IMR-90 (cell line): ENCODE results near the gene TMEM208. TPM values are rescaled to one million over a fixed set of nuclear protein-coding genes. Genes with fewer than 3 reads are reported as not detected.

Experiments
- ATAC-seq: fragments of 200-7000 bp; cut with Tn5 transposase; 2 replicates; pipeline ENCODE4 v1.9.1; 2020; ENCODE audit warnings: low read depth, mild to moderate bottlenecking, moderate library complexity
- BruUV-seq: library from RNA; stranded (reverse); fragments of 400-500 nt; replicated peaks from 2 replicates; lab custom pipeline; 2021; lab: Mats Ljungman, UMichigan
- CTCF ChIA-PET: fragments of 300-600 bp; formaldehyde crosslinking; extraction: SDS; loops from one replicate; lab custom pipeline; 2021; ENCODE audit warnings: antibody characterized with exemption; lab: Yijun Ruan, JAX
- POLR2A ChIA-PET: fragments of 300-600 bp; sonication (Branson Sonifier 250); formaldehyde crosslinking; loops from one replicate; lab custom pipeline; 2022; ENCODE audit warnings: antibody characterized with exemption; ENCODE audit not compliant: unreplicated experiment; lab: Charles Lee
- DNase-seq: peaks from one replicate; pipeline ENCODE4 v3.0.0; 2013
- H2AFZ ChIP-seq: replicated peaks from 2 replicates; pipeline ENCODE3; 2013; ENCODE audit warnings: low read length, mild to moderate bottlenecking; ENCODE audit not compliant: poor library complexity
- H2AK5ac ChIP-seq: 2 replicates; pipeline ENCODE4 v1.6.1; 2013; ENCODE audit warnings: low read depth, low read length, inconsistent platforms
- H2AK9ac ChIP-seq: replicated peaks from 2 replicates; pipeline ENCODE3; 2013; ENCODE audit warnings: mild to moderate bottlenecking, low read depth, low read length, moderate library complexity; ENCODE audit not compliant: poor library complexity
- H2BK120ac ChIP-seq: 2 replicates; pipeline ENCODE4 v1.6.1; 2013; ENCODE audit warnings: low read depth, low read length, inconsistent platforms
- H2BK15ac ChIP-seq: 3 replicates; pipeline ENCODE4 v1.6.1; 2013; ENCODE audit warnings: low read depth, low read length, inconsistent platforms
- H2BK20ac ChIP-seq: 2 replicates; pipeline ENCODE4 v1.6.1; 2013; ENCODE audit warnings: low read depth, mild to moderate bottlenecking, inconsistent platforms, low read length, moderate library complexity
- H2BK5ac ChIP-seq: 2 replicates; pipeline ENCODE4 v1.6.1; 2013; ENCODE audit warnings: mild to moderate bottlenecking, low read depth, low read length, inconsistent platforms; ENCODE audit not compliant: poor library complexity, severe bottlenecking
- H3K14ac ChIP-seq: replicated peaks from 2 replicates; pipeline ENCODE4 v1.6.1; 2013; ENCODE audit warnings: low read depth, low read length, inconsistent platforms
- H3K18ac ChIP-seq: 2 replicates; pipeline ENCODE4 v1.6.1; 2013; ENCODE audit warnings: low read depth, low read length, control low read depth
- H3K23ac ChIP-seq: 2 replicates; pipeline ENCODE4 v1.6.1; 2013; ENCODE audit warnings: low read depth, low read length, inconsistent platforms
- H3K27ac ChIP-seq: 2 replicates; pipeline ENCODE4 v1.5.1; 2013; ENCODE audit warnings: mild to moderate bottlenecking, control low read depth, low read length; ENCODE audit not compliant: insufficient read depth
- H3K27me3 ChIP-seq: 2 replicates; pipeline ENCODE4 v1.6.1; 2013; ENCODE audit warnings: low read length; ENCODE audit not compliant: control insufficient read depth, insufficient read depth
- H3K36me3 ChIP-seq: 2 replicates; pipeline ENCODE4 v1.6.1; 2013; ENCODE audit warnings: low read length, mixed read lengths; ENCODE audit not compliant: control insufficient read depth, insufficient read depth
- H3K4ac ChIP-seq: 2 replicates; pipeline ENCODE4 v1.6.1; 2013; ENCODE audit warnings: low read depth, low read length, inconsistent platforms
- H3K4me1 ChIP-seq: 2 replicates; pipeline ENCODE4 v1.6.1; 2013; ENCODE audit warnings: low read length, mixed read lengths; ENCODE audit not compliant: control insufficient read depth, insufficient read depth
- H3K4me2 ChIP-seq: 2 replicates; pipeline ENCODE4 v1.6.1; 2013; ENCODE audit warnings: low read depth, mild to moderate bottlenecking, control low read depth, low read length, moderate library complexity
- H3K4me3 ChIP-seq: 2 replicates; pipeline ENCODE4 v1.5.1; 2013; ENCODE audit warnings: low read depth, mild to moderate bottlenecking, control low read depth, low read length, moderate library complexity; ENCODE audit not compliant: insufficient read depth
- H3K56ac ChIP-seq: 2 replicates; pipeline ENCODE4 v1.6.1; 2013; ENCODE audit warnings: low read length, inconsistent platforms; ENCODE audit not compliant: insufficient read depth; ENCODE audit errors: extremely low read depth
- H3K79me1 ChIP-seq, 2 experiments: 2 replicates each; pipeline ENCODE4 v1.6.1; 2013; ENCODE audit warnings: low read length in 2 of 2, inconsistent platforms in 1 of 2, low read depth in 1 of 2
- H3K9ac ChIP-seq: 2 replicates; pipeline ENCODE4 v1.6.1; 2013; ENCODE audit warnings: low read depth, low read length, control low read depth
- H3K9me1 ChIP-seq: 2 replicates; pipeline ENCODE4 v1.6.1; 2013; ENCODE audit warnings: low read length, inconsistent platforms; ENCODE audit not compliant: insufficient read depth
- H3K9me3 ChIP-seq: 2 replicates; pipeline ENCODE4 v1.6.1; 2013; ENCODE audit warnings: low read length; ENCODE audit not compliant: control insufficient read depth, insufficient read depth
- H4K20me1 ChIP-seq: 2 replicates; pipeline ENCODE4 v1.6.1; 2013; ENCODE audit warnings: low read length, inconsistent platforms; ENCODE audit not compliant: insufficient read depth
- H4K5ac ChIP-seq: 2 replicates; pipeline ENCODE4 v1.6.1; 2013; ENCODE audit warnings: mild to moderate bottlenecking, low read depth, low read length, control low read depth
- H4K8ac ChIP-seq, 2 experiments: 2 replicates each; pipeline ENCODE4 v1.6.1; 2013; ENCODE audit warnings: low read depth in 2 of 2, low read length in 2 of 2, control low read depth in 1 of 2, inconsistent platforms in 1 of 2
- H4K91ac ChIP-seq: 2 replicates; pipeline ENCODE4 v1.6.1; 2013; ENCODE audit warnings: low read depth, low read length, inconsistent platforms; ENCODE audit not compliant: insufficient read depth
- NFE2L2 ChIP-seq: fragments of 150-350 bp; IDR thresholded peaks from 2 replicates; pipeline ENCODE4 v1.6.1; 2016; ENCODE audit warnings: low read depth, mild to moderate bottlenecking, low read length
- POLR2A ChIP-seq: IDR thresholded peaks from 2 replicates; pipeline ENCODE4 v1.6.1; 2012; ENCODE audit warnings: mild to moderate bottlenecking, low read depth, low read length
- RCOR1 ChIP-seq: IDR thresholded peaks from 2 replicates; pipeline ENCODE4 v1.6.1; 2012; ENCODE audit warnings: mild to moderate bottlenecking, low read length, improper control_type of control experiment; ENCODE audit not compliant: insufficient replicate concordance
- SMC3 ChIP-seq: fragments of 150-350 bp; IDR thresholded peaks from 2 replicates; pipeline ENCODE4 v1.6.1; 2016; ENCODE audit warnings: low read depth, mild to moderate bottlenecking, antibody characterized with exemption, low read length, moderate library complexity
- WGBS, 2 experiments: methylation state at CpG; one replicate each; pipeline versions ENCODE4 v1.1.5 to v1.1.7; 2013; ENCODE audit warnings: missing lambda C conversion rate in 2 of 2; ENCODE audit not compliant: insufficient read length in 1 of 2; ENCODE audit errors: extremely low coverage in 2 of 2; 5-methylcytosine and 5-hydroxymethylcytosine counted together
- dilution Hi-C: fragments of 300-500 bp; cut with HindIII; formaldehyde crosslinking; loops from one replicate; pipeline ENCODE4 v1.14.3; 2018; ENCODE audit warnings: low sequenced_read_pairs; ENCODE audit not compliant: unreplicated experiment
- in situ Hi-C: fragments of 300-500 bp; cut with MboI; formaldehyde crosslinking; loops from 3 replicates; pipeline ENCODE4 v1.14.3; 2019; ENCODE audit warnings: low sequenced_read_pairs, inconsistent platforms, mixed read lengths
- intact Hi-C: fragments of 100-400 bp; cut with micrococcal nuclease; formaldehyde crosslinking; loops from 2 replicates; pipeline ENCODE4 v1.10.0; 2022
- polyA plus RNA-seq, 3 experiments: library from polyadenylated mRNA; depleted of rRNA; stranded (reverse); fragments of >200 nt; gene quantifications; 2 replicates each; pipeline ENCODE4 v1.2.3, GENCODE V29; 2012; ENCODE audit warnings: low replicate concordance in 1 of 3
- total RNA-seq: library from RNA; depleted of rRNA; stranded (reverse); fragments of >200 nt; gene quantifications from 2 replicates; pipeline ENCODE4 v1.2.3, GENCODE V29; 2012
- TF ChIP-seq, protein P1 (sequence below): fragments of 150-350 bp; IDR thresholded peaks from 2 replicates; pipeline ENCODE4 v1.6.1; 2017; ENCODE audit warnings: mild to moderate bottlenecking, antibody characterized with exemption, low read length, low read depth

Gene TMEM208
- total and polyA plus RNA-seq, 2 of the 4 experiments (the other 2 are of a cell fraction) = 65.6 to 66.5 TPM

DNA sequence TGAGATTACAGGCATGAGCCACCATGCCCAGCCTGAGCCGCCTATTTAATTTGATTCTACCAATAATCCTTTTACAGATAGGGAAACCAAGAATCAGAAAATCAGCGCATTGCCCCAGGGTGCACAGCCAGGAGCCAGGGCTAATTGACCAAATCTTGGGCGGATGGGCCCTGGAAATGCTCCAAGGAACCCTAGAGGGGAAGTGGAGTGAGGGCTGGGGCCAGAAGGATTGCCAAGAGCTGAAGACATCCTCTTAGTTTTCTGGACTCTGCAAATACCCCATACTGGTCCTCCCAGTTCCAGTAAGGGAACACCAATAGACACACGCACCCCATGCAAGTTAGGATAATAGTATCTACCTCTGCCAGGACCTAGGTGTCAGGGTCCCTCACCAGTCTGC is 16.6 kb downstream of the TMEM208 start:
- ChIA-PET POLR2A (no interaction called here), CTCF (no interaction called here)
- Histone ChIP-seq H3K79me1 (peaks cover 37 to 81% of the 10 kb centered on the region in 2 experiments; a peak in 3 of 4 replicates), H3K9me3 (no peaks in the 10 kb centered on the region), H2AFZ (peak overlapping the region; percentile 37), H3K23ac (peak overlapping the region; percentile 91), H2BK20ac (peak overlapping the region; percentile 92), H4K5ac (peak overlapping the region; percentile 54; the same call in 1 of the 2 replicates), H4K91ac (peak overlapping the region; percentile 89), H4K8ac (peak overlapping the region; percentile 61 to 85; a peak in 2 of 4 replicates), H3K56ac (no peak overlapping the region), H2AK5ac (peak overlapping the region; percentile 96), H3K18ac (no peak overlapping the region), H3K4me3 (no peak overlapping the region), H2BK120ac (peak overlapping the region; percentile 91), H3K9ac (no peak overlapping the region), H3K14ac (peak overlapping the region; percentile 92), H3K27me3 (no peaks in the 10 kb centered on the region), H3K36me3 (peaks cover 9% of the 10 kb centered on the region), H3K4me1 (peaks cover 50% of the 10 kb centered on the region), H3K27ac (peak overlapping the region; percentile 88), H3K9me1 (peaks cover 48% of the 10 kb centered on the region), H4K20me1 (no peaks in the 10 kb centered on the region; the same call in none of the 2 replicates), H2AK9ac (peak overlapping the region; percentile 95), H3K4ac (peak overlapping the region; percentile 96), H2BK5ac (peak overlapping the region; percentile 80), H3K4me2 (no peak overlapping the region), H2BK15ac (peak overlapping the region; percentile 95; the same call in 2 of the 3 replicates)
- dilution Hi-C loops = no loop called here
- BruUV-seq = no TSS peak
- intact Hi-C loops = no loop called here
- TF ChIP-seq, protein P1, sequence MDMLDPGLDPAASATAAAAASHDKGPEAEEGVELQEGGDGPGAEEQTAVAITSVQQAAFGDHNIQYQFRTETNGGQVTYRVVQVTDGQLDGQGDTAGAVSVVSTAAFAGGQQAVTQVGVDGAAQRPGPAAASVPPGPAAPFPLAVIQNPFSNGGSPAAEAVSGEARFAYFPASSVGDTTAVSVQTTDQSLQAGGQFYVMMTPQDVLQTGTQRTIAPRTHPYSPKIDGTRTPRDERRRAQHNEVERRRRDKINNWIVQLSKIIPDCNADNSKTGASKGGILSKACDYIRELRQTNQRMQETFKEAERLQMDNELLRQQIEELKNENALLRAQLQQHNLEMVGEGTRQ = no peak
- TF ChIP-seq SMC3 (no peak), RCOR1 (no peak), NFE2L2 (no peak), POLR2A (no peak)
- ATAC-seq = no peak
- in situ Hi-C loops = no loop called here
- no CpG with 5 or more reads among the region's 4 CpGs for WGBS, 2 experiments
- no peak for DNase-seq
